IPS-18c (cell line): ENCODE results near the gene PFDN2.

Source experiments
- H3K4me3 ChIP-seq: 2 replicates; pipeline ENCODE4 v1.7.0; 2013; ENCODE audit warnings: low read depth, mild to moderate bottlenecking, low read length, moderate library complexity; ENCODE audit not compliant: insufficient read depth
- H3K9me3 ChIP-seq: one replicate; pipeline ENCODE4 v1.6.1; 2013; ENCODE audit warnings: mild to moderate bottlenecking, low read length, moderate library complexity; ENCODE audit not compliant: control insufficient read depth, insufficient read depth

PFDN2 gene, protein sequence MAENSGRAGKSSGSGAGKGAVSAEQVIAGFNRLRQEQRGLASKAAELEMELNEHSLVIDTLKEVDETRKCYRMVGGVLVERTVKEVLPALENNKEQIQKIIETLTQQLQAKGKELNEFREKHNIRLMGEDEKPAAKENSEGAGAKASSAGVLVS

DNA sequence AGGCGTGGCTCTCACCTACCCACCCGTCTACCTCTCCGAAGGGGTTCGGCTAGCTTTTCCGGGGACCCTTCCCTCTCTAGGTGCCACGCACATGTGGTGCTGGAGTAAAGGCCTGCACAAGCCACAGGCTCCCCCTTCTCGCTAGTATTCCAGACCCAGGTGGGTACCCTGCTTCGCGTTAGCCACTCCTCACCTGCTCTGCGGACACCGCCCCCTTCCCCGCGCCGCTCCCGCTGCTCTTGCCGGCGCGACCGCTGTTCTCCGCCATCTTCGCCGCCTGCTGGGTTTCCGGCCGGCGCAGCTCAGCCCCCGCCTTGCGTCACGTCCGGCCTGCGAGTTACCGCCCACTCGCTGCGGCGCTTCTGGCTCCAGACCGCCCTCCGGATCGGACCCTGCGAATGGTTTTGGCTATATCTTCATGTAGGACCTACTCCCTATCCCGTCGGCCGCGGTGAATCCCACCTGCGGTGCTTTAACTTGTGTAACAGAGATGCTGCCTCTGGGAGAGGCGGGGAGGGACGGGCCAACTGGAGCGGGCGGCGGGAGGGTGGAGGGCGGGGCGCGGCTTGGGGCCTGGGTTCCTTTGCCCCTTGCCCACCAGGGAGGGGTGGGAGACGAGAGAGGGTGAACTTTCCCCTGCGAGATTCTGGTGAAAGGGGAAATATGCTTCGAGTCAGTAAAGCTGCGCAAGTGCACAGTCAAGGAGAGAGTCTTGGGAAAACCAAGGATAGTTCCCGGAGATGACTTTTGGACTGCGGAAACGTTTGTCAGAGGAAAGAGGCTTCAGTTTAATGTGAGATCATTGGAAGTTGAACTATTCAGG lies at the start of gene PFDN2, which contains the start of gene NIT1:
Gene PFDN2 (minus strand): TSS at position 279 of the 823 bp plus-strand sequence. CDS start 11 bp downstream, at position 268.
Gene NIT1 (plus strand): TSS at position 347 of the 823 bp plus-strand sequence. CDS start 72 bp downstream, at position 419.
- H3K4me3 ChIP-seq = peak within 1 kb of the TSS; percentile 97
- H3K9me3 ChIP-seq = no peaks in the 10 kb centered on the region

DNA sequence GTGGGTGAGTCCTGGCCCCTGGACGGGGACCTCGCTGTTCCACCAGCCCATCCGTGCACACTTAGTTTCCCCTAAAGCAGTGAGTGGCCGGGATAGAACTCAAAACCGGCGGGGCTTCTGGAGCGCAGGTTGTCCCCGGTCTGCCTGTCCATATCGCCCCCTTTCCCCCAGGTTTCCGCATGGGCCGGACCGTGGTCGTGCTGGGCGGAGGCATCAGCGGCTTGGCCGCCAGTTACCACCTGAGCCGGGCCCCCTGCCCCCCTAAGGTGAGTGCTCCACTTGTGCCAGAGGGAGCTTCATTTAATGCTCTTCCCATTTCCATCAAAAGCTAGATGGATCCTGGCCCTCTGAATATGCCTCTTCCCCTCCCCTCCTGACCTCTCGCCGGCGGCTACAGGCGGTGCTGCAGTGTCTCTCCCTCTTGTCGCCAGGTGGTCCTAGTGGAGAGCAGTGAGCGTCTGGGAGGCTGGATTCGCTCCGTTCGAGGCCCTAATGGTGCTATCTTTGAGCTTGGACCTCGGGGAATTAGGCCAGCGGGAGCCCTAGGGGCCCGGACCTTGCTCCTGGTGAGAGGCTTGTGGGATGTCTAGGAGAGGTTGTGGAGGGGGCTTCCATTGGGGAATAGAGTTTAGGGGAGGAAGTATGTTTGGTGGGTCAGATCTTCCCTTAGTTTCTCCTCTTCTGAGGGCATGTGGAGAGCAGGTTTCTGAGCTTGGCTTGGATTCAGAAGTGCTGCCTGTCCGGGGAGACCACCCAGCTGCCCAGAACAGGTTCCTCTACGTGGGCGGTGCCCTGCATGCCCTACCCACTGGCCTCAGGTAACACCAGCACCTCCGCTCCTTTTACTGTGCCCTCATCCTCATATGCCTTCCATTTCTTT lies 49.1 kb upstream of the PFDN2 start:
- Histone ChIP-seq H3K4me3 (peak overlapping the region; percentile 98), H3K9me3 (no peaks in the 10 kb centered on the region)

GRCh38 chr1:161165742-161166668 lies 48.2 kb upstream of the PFDN2 start, which contains the start of gene PPOX:
TSS of gene PPOX (plus strand) at chr1:161166426. CDS start at chr1:161166848, 422 bp downstream.
- Histone ChIP-seq H3K9me3 (no peaks in the 10 kb centered on the region), H3K4me3 (peak within 1 kb of the TSS; percentile 98)

DNA sequence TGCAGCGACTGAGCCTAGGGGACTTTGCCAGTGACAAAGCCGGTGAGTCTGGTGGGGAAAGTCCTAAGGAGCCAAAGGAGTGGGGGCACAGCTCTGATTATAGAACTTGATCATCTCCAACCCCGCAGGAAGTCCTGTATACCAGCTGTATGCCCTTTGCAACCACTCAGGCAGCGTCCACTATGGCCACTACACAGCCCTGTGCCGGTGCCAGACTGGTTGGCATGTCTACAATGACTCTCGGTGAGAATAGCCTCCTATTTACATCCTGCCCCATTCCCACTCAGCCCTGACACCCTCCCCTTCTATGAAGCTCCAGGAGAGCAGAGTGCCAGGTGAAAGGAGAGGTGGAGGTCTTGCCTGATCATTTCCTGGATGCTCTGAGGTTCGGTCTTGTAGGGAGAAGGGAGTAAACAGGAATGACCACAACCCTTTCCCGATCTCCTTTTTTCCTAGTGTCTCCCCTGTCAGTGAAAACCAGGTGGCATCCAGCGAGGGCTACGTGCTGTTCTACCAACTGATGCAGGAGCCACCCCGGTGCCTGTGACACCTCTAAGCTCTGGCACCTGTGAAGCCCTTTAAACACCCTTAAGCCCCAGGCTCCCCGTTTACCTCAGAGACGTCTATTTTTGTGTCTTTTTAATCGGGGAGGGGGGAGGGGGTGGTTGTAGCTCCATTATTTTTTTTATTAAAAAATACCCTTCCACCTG lies 47.2 kb upstream of the PFDN2 start:
- H3K4me3 ChIP-seq = no peak overlapping the region; the same call in 1 of the 2 replicates
- no peaks in the 10 kb centered on the region for H3K9me3 ChIP-seq

GRCh38 chr1:161163793-161164192 lies 46.0 kb upstream of the PFDN2 start:
- no peak overlapping the region for H3K4me3 ChIP-seq
- no peaks in the 10 kb centered on the region for H3K9me3 ChIP-seq

DNA sequence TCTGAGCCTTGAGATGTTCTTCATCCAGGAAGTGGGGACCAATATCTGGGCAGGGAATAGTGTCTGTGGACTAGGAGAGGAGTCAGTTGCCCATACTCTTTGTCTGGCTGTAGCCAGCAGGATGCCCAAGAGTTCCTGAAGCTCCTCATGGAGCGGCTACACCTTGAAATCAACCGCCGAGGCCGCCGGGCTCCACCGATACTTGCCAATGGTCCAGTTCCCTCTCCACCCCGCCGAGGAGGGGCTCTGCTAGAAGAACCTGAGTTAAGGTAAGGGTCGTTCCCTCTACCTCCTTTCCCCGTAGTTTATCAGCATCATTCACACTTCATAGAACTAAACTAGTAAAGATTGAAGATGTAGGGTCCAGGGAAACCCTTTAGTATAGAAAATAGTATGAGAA lies 45.0 kb upstream of the PFDN2 start:
- H3K9me3 ChIP-seq = no peaks in the 10 kb centered on the region
- no peak overlapping the region for H3K4me3 ChIP-seq

GRCh38 chr1:161162052-161162451 lies 44.2 kb upstream of the PFDN2 start:
- H3K4me3 ChIP-seq = no peak overlapping the region
- no peaks in the 10 kb centered on the region for H3K9me3 ChIP-seq

DNA sequence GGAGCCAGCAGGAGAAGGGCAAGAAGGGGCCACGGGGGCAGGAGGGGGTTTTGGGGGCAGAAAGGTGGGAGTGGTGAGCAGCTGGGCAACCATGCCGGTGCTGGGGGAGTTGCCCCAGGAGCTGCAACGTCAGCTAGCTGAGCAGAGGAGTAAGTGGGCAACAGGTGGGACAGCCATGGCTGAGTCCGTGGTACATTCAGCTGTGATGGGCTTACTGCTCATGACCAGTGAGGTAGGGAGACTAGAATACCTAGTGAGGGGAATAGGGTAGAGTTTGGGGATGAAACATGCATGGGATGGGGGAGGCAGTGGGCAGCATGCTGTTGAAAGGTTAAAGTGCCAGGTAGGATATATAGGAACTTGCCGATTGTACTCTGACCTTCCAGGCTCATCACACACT lies 43.8 kb upstream of the PFDN2 start:
- no peaks in the 10 kb centered on the region for H3K9me3 ChIP-seq

GRCh38 chr1:161160671-161161145 lies 42.9 kb upstream of the PFDN2 start:
- Histone ChIP-seq H3K9me3 (no peaks in the 10 kb centered on the region), H3K4me3 (no peak overlapping the region)

More for the DNA sequence above, 43.8 kb upstream of the PFDN2 start:
- H3K4me3 ChIP-seq = no peak overlapping the region

DNA sequence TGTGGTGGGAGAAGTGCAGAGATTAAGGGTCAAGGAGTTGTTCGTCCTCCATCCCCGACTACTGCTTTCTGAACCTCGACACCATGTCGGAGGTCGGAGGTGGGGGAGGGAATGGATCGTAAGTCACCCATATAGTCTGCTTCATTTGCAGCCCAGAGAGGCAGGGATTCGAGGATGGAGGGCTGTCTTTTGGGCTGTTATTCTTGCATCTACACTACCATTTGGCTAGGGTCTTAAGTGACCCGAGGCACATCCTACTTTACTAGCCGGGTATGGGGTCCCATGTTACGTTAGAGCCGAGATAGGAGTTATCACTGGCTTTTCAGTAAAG lies 42.0 kb upstream of the PFDN2 start:
- Histone ChIP-seq H3K4me3 (peak overlapping the region; percentile 43), H3K9me3 (no peaks in the 10 kb centered on the region)

GRCh38 chr1:161159087-161159912 lies 41.5 kb upstream of the PFDN2 start, which contains the start of gene USP21:
TSS of gene USP21 (plus strand) at chr1:161159500. CDS start at chr1:161160641, 1,141 bp downstream.
- Histone ChIP-seq H3K9me3 (no peaks in the 10 kb centered on the region), H3K4me3 (peak within 1 kb of the TSS; percentile 43)

- no peaks in the 10 kb centered on the region for H3K9me3 ChIP-seq
- H3K4me3 ChIP-seq = peak overlapping the region; percentile 43
These were observed 40.6 kb upstream of the PFDN2 start for GRCh38 chr1:161158316-161159010.

GRCh38 chr1:161157867-161158266 lies 40.0 kb upstream of the PFDN2 start:
- Histone ChIP-seq H3K4me3 (no peak overlapping the region), H3K9me3 (no peaks in the 10 kb centered on the region)

DNA sequence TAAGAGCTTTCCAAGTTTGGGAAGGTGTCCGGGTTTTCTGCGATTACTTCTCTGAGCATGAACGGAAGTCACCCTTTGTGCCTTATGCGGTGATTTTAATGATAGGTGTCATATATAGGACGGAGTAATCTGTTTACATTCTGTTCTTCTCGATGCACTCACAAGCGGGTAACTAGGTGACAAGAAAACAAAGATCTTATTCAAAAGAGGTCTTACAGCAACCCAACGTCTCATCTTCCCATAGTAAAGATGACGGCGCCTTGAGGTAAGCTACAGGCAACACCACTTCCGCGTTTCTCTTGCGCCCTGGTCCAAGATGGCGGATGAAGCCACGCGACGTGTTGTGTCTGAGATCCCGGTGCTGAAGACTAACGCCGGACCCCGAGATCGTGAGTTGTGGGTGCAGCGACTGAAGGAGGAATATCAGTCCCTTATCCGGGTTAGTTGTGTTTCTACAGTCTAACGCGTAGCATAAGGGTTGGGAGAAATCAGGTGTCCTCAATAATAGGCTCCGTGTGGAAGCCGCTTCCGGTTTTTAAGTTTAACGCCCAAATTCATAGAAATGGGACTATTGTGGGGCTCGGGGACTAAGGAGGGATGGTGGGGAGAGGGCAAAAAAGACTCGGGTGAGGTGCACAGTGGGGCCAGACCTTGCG lies 36.0 kb upstream of the PFDN2 start, which contains the start of gene UFC1:
Gene UFC1 (plus strand): TSS at position 297 of the 656 bp plus-strand sequence. CDS start 20 bp downstream, at position 317.
- Histone ChIP-seq H3K9me3 (no peaks in the 10 kb centered on the region), H3K4me3 (peak within 1 kb of the TSS; percentile 62)
